GM12872 (cell line): ENCODE data around the gene GTF2A1L.

ENCODE experiments used
- TF ChIP-seq, protein P1 (sequence below): IDR thresholded peaks from 3 replicates; pipeline ENCODE4 v1.5.1; 2011; ENCODE audit warnings: low read depth, mild to moderate bottlenecking, low read length, moderate library complexity; ENCODE audit not compliant: insufficient read depth

The GTF2A1L gene

GRCh38 chr2:48717846-48718245 is 100.2 kb downstream of the GTF2A1L start:
- TF ChIP-seq, protein P1, sequence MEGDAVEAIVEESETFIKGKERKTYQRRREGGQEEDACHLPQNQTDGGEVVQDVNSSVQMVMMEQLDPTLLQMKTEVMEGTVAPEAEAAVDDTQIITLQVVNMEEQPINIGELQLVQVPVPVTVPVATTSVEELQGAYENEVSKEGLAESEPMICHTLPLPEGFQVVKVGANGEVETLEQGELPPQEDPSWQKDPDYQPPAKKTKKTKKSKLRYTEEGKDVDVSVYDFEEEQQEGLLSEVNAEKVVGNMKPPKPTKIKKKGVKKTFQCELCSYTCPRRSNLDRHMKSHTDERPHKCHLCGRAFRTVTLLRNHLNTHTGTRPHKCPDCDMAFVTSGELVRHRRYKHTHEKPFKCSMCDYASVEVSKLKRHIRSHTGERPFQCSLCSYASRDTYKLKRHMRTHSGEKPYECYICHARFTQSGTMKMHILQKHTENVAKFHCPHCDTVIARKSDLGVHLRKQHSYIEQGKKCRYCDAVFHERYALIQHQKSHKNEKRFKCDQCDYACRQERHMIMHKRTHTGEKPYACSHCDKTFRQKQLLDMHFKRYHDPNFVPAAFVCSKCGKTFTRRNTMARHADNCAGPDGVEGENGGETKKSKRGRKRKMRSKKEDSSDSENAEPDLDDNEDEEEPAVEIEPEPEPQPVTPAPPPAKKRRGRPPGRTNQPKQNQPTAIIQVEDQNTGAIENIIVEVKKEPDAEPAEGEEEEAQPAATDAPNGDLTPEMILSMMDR = no peak

- TF ChIP-seq, protein P1 = no peak
These were observed 102.0 kb downstream of the GTF2A1L start for GRCh38 chr2:48719480-48720177.

DNA sequence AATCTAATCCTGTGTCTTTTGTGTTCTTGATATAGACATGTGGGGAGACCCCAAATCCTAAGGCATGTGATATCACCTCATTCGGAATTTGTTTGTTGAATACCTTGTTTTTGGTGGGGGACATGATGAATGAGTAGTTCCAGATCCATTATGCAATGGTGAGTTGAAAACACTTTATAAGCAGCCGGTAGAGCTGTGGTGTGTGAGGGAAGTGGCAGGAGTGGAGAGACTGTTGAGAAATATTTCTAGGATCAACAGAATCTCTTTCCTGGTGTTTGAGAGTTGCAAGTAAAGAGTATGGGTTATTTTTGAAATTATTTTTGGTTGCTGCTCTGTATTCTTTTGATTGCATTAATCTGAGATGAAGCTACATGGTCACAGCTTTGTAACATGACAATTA is 103.5 kb downstream of the GTF2A1L start:
- TF ChIP-seq, protein P1 = no peak

- TF ChIP-seq, protein P1 = no peak
These were observed 104.7 kb downstream of the GTF2A1L start for GRCh38 chr2:48722391-48722790.

GRCh38 chr2:48723129-48723528 is 105.5 kb downstream of the GTF2A1L start:
- TF ChIP-seq, protein P1 = no peak

GRCh38 chr2:48724278-48724677 is 106.6 kb downstream of the GTF2A1L start:
- TF ChIP-seq, protein P1 = no peak

DNA sequence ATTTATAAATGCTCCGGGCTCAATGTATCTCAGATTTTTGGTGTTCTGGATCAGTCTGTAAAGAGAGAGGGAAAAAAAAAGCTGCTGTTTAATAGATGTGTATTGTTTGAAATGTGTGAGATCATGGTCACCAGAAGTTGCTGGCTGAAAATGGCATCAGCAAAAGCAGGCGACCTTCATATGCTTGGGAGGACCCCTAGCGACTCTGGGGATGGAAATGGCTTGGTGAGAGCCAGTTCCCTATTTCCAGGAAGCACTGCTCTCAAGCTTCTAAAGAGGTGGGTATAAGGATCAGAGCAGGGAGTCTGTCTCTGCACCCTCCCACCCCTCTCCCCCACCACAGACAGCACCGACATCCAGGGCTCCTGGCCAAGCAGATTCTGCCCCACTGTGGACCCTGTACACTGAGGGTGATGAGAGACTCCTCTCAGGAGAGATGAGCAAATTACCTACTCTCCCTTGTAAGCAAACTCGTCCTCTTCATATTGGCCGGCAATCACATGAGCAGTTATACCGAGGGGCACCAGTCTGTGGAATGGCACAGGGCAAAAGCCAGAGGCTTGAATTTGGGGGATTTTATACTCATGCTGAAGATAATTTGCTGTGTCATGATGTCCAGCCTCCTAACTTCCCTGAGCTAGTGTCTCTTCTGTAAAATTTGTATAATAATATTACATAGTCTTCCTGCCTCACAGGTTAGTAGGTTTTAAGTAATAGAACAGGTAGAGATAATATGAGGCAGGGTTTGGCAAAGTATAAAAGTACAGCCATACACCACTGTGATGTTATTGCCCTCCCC is 108.2 kb downstream of the GTF2A1L start:
- TF ChIP-seq, protein P1 = no peak
